GM21360 (cell line): ENCODE data around the gene HK2.

Source experiments
- ATAC-seq: cut with Tn5 transposase; IDR thresholded peaks from one replicate; pipeline ENCODE4 v1.9.1; 2021; ENCODE audit warnings: mild to moderate bottlenecking, moderate library complexity; ENCODE audit not compliant: unreplicated experiment

Gene HK2

DNA sequence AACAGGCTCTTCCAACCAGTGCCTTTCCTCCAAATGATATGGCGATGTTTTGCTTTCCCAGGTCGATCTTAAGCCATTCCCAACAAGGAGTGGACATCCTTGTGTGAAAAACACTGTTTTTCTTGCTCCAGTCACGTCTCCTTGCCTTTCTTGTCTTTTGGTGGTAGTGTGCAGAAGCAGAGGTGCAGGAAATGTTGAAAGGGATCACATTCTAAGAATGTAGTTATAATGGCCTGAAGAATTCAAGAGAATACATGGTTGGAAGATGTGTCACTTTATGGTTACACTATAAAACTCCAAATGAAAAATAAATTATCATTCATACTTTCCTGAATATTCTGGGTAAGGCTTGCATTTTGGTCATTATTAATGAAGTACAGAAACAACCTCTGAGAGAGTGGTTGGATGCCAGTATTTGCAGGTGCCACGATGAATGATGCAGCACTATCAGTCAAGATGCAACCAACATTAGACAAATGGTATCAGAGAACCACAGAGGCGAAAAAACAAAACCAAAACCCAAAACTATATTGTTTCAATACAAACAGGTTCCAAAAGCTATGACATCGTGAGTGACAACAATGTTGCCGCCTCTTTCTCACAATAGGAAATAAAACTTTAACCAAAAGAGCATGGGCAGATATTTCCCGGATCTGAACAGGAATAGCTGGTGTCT is 97.0 kb downstream of the HK2 start:
- no peak for ATAC-seq

- ATAC-seq: no peak
Observed at GRCh38 chr2:74931940-74932339, 98.0 kb downstream of the HK2 start.

- ATAC-seq: no peak
Observed at GRCh38 chr2:74935975-74936391, 102.1 kb downstream of the HK2 start.

DNA sequence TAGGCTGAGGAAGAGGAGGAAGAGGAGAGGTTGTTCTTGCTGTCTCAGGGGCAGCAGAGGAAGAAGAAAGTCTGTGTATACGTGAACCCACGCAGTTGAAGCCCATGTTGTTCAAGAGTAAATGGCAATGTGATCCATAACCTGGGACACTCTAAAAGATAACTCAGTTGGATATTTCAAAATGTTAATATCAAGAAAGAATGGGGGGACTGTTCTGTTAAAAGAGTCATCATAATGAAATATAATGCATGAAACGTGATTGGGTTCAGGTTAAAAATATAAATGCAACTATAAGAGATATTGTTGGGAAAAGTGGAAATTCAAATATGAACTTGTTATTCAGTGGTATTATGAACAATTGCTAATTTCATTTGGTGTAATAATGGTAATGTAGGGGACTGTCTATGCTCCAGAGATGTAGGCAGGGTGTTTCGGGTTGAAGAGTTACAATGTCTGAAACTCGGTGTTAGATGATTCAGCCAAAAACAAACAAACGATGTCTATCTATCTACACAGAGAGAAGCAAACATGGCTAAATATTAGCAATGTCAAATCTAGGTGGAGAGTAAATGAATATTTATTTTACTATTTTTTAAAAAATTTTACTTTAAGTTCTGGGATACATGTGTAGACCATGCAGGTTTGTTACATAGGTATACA is 103.4 kb downstream of the HK2 start:
- ATAC-seq: no peak

- ATAC-seq: no peak
Observed at GRCh38 chr2:74938264-74938663, 104.3 kb downstream of the HK2 start.

- ATAC-seq: no peak
Observed at GRCh38 chr2:74939919-74940812, 106.2 kb downstream of the HK2 start.

- no peak for ATAC-seq
Observed at GRCh38 chr2:74941284-74941683, 107.4 kb downstream of the HK2 start.

DNA sequence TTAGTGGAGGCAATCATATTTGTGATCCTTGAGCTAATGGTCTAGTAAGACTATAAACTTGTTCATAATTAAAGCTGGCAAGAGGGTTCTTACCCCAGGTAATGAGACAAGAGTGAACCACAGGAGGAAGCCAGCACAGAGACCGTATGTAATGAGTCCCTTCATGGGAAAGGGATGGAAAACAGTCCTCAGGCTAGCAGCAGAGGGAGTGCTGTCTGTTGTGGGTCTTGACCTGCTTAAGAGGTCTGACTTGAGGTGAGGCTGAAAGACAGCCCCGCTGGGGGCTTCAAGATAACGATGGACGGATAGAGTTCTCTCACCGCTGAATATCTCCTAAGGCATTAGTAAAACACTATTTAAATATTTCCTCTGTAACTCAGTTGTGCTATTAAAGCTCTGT is 108.3 kb downstream of the HK2 start:
- no peak for ATAC-seq
